GM13976 (cell line): ENCODE measurements around the gene LEO1.

Experiments
- DNase-seq: peaks from one replicate; pipeline ENCODE4 v3.0.0; 2012; ENCODE audit warnings: low spot score
- in situ Hi-C: fragments of 300-500 bp; cut with MboI; formaldehyde crosslinking; loops from one replicate; pipeline ENCODE4 v1.12.0; 2022; ENCODE audit warnings: low sequenced_read_pairs, mixed read lengths, inconsistent platforms; ENCODE audit not compliant: unreplicated experiment
- TF ChIP-seq, protein P1 (sequence below): IDR thresholded peaks from 2 replicates; pipeline ENCODE4 v1.5.1; 2012; ENCODE audit warnings: borderline replicate concordance, mild to moderate bottlenecking; ENCODE audit not compliant: insufficient read depth; ENCODE audit errors: extremely low read depth, missing control alignments, control extremely low read depth

LEO1 gene

DNA sequence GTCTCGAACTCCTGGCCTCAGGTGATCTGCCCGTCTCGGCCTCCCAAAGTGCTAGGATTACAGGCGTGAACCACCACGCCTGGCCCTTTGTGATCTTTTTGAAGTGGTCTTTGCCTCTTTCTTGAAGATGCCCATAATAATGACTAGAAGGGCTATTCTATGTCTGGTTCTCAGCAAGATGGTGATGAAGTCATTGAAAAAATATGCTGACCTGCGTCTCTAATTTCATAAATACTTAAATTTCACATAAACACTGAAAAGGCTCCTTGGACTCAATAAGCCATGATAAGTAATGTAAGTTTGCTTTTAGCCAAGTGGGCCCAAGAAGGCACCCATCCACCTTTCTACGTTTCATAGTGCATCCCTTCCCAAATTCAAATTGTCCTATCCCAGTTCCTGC, 46.7 kb upstream of the LEO1 start:
- in situ Hi-C loops = no loop called here
- no peak for DNase-seq
- TF ChIP-seq, protein P1, sequence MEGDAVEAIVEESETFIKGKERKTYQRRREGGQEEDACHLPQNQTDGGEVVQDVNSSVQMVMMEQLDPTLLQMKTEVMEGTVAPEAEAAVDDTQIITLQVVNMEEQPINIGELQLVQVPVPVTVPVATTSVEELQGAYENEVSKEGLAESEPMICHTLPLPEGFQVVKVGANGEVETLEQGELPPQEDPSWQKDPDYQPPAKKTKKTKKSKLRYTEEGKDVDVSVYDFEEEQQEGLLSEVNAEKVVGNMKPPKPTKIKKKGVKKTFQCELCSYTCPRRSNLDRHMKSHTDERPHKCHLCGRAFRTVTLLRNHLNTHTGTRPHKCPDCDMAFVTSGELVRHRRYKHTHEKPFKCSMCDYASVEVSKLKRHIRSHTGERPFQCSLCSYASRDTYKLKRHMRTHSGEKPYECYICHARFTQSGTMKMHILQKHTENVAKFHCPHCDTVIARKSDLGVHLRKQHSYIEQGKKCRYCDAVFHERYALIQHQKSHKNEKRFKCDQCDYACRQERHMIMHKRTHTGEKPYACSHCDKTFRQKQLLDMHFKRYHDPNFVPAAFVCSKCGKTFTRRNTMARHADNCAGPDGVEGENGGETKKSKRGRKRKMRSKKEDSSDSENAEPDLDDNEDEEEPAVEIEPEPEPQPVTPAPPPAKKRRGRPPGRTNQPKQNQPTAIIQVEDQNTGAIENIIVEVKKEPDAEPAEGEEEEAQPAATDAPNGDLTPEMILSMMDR = no peak

DNA sequence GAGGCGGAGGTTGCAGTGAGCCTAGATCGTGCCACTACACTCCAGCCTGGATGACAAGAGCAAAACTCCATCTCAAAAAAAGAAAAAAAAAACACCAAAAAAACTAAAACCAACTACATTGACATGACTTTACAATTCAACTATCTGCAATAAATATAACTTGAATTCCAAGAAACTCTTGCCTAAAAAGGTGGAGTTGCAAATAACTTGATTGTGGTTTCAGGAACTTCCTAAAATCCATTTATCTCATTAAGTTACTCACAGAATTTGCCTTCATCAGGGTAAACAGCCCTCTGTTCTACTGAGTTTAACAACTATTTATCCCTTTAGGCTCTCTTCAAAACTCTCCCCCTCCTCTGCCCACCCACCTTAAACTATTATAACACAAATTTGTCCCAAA, 44.7 kb upstream of the LEO1 start:
- in situ Hi-C loops = no loop called here
- no peak for DNase-seq
- TF ChIP-seq, protein P1 = no peak

DNA sequence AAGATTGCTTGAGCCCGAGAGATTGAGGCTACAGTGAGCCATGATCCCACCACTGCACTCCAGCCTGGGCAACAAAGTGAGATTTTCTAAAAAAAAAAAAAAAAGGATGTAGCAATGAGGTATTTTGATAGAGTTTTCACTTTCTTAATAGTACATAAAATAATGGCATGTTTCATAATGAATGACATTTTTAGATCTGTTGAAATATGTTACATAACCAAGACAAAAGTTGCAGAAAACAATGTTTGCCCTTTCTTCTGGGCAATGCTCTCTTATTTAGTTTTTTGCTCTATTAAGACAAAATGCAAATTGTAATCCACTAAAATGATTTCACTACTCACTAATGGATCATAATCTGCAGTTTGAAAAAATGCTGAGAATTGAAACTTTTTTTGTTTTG, 43.0 kb upstream of the LEO1 start:
- TF ChIP-seq, protein P1 = no peak
- in situ Hi-C loops = no loop called here

DNA sequence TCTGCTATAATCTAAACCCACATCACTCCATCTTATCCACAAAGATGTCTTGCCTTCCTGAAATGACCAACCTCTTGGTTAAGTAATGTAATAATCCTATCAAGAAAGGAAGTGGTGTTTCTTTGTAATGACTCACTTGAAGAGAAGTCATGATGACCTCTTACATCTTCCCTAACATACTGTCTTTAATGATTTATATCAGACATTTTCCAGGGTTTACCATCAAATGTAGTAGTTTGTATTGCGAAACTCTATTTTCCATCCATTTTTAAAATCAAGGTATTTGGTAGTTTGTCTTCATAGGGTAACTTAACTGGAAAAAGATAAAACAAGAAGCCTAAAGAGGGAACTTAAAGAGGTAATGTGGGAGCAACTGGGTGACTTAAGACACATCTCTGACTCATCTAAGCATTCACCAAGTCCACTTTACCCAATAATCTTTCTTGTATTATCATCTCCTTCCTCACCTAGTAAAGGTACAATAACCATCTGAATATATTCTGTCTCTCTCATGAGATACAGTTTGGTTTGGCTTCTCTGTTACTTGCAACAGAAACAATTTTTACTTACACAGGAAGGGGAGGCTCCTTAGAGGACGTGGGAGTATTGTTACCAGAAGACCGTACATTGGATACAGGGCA, 41.7 kb upstream of the LEO1 start:
- TF ChIP-seq, protein P1 = no peak
- peak; percentile 50 for DNase-seq
- in situ Hi-C loops = no loop called here

More for the DNA sequence above, 43.0 kb upstream of the LEO1 start:
- DNase-seq = no peak

DNA sequence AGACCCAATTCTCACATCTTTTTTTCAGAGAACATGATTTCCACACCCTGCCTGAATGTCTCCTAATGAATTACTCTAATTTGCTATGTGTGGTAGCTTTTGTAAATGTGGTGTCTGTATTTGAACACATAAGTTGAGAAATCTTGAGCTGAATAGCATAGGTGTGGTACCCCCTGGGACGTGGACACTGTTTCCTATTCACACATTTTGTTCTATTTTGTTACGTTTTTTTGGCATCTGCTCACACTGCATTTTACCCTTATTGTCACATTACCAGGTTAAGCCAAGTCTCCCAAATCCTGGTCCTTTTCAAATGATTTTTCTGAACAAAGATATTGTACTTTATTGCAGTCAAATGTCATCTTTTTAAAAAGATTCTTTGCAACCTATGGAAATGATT, 40.6 kb upstream of the LEO1 start:
- TF ChIP-seq, protein P1 = no peak
- DNase-seq = no peak
- in situ Hi-C loops = no loop called here

DNA sequence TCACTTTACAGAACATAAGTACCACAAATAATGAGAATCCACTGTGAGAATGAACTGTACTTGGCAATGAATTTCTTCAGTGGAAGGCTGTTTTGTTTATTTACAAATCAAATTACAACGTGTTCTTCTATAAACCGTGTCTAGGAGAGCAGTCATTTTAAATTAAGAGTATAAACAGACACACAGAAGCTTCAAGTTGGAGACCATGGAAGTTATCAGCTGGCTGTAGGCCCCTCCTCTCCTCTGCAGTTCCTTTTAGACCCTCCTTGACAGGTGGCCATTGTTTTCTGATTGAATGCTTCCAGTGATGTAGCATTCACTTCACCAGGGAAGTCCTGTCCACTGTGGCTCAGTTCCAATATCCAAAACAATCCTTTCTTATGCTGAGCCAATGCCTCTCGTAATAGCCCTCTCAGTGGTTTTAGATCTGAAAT, 40.1 kb upstream of the LEO1 start:
- TF ChIP-seq, protein P1 = no peak
- in situ Hi-C loops = no loop called here
- no peak for DNase-seq
